Muscle layer of colon (tissue), 2 donors: Measurements from ENCODE around the gene SLC50A1.
"Not testable (repeated sequence)": the region's sequence is repeated elsewhere in the genome, so short reads cannot be mapped to it uniquely, and the experiment has no call there.

Source experiments
- H3K27ac ChIP-seq: one replicate; pipeline ENCODE4 v1.7.0; 2013; ENCODE audit warnings: low read depth, mild to moderate bottlenecking, low read length, moderate library complexity
- H3K27me3 ChIP-seq, 2 donors: one replicate each; pipeline ENCODE4 v1.7.0; 2013; ENCODE audit warnings: low read length in 2 of 2, mild to moderate bottlenecking in 2 of 2; ENCODE audit not compliant: insufficient read depth in 2 of 2, control insufficient read depth in 1 of 2
- H3K36me3 ChIP-seq: one replicate; pipeline ENCODE4 v1.7.0; 2013; ENCODE audit warnings: mild to moderate bottlenecking, low read length; ENCODE audit not compliant: insufficient read depth
- H3K4me1 ChIP-seq: one replicate; pipeline ENCODE4 v1.7.0; 2013; ENCODE audit warnings: mild to moderate bottlenecking, low read length; ENCODE audit not compliant: insufficient read depth
- H3K4me3 ChIP-seq, 2 donors: one replicate each; pipeline ENCODE4 v1.7.0; 2013; ENCODE audit warnings: low read length in 2 of 2, low read depth in 1 of 2, mild to moderate bottlenecking in 1 of 2, moderate library complexity in 1 of 2
- H3K9ac ChIP-seq: one replicate; pipeline ENCODE4 v1.7.0; 2013; ENCODE audit warnings: low read length
- H3K9me3 ChIP-seq: one replicate; pipeline ENCODE4 v1.7.0; 2013; ENCODE audit warnings: mild to moderate bottlenecking, low read length
- donor health status: abdominal sarcoma.
- donor health status: Adenocarcinoma of cecum.

Gene SLC50A1

GRCh38 chr1:155104605-155105534 lies 30.8 kb upstream of the SLC50A1 start:
- Histone ChIP-seq H3K9ac (no peak overlapping the region), H3K4me3 (no peak overlapping the region), H3K9me3 (no peaks in the 10 kb centered on the region), H3K27me3 (no peaks in the 10 kb centered on the region), H3K36me3 (no peaks in the 10 kb centered on the region), H3K4me1 (no peaks in the 10 kb centered on the region), H3K27ac (no peak overlapping the region)

GRCh38 chr1:155105604-155106011 lies 30.0 kb upstream of the SLC50A1 start:
- H3K27ac ChIP-seq = no peak overlapping the region

GRCh38 chr1:155106862-155107261 lies 28.8 kb upstream of the SLC50A1 start:
- H3K9ac ChIP-seq = no peak overlapping the region
- H3K27ac ChIP-seq = no peak overlapping the region
- H3K9me3 ChIP-seq = no peaks in the 10 kb centered on the region
- H3K27me3 ChIP-seq = no peaks in the 10 kb centered on the region
- no peaks in the 10 kb centered on the region for H3K4me1 ChIP-seq
- no peaks in the 10 kb centered on the region for H3K36me3 ChIP-seq
- no peak overlapping the region for H3K4me3 ChIP-seq

More at GRCh38 chr1:155105604-155106011, 30.0 kb upstream of the SLC50A1 start:
- Histone ChIP-seq H3K9ac (no peak overlapping the region), H3K27me3 (no peaks in the 10 kb centered on the region), H3K4me3 (no peak overlapping the region), H3K9me3 (no peaks in the 10 kb centered on the region), H3K36me3 (no peaks in the 10 kb centered on the region), H3K4me1 (no peaks in the 10 kb centered on the region)

- Histone ChIP-seq H3K27me3 (no peaks in the 10 kb centered on the region), H3K9me3 (no peaks in the 10 kb centered on the region), H3K27ac (no peak overlapping the region), H3K4me1 (no peaks in the 10 kb centered on the region), H3K4me3 (no peak overlapping the region), H3K9ac (no peak overlapping the region), H3K36me3 (no peaks in the 10 kb centered on the region)
Observed at GRCh38 chr1:155107309-155108264, 28.1 kb upstream of the SLC50A1 start.

GRCh38 chr1:155108296-155108695 lies 27.4 kb upstream of the SLC50A1 start:
- no peaks in the 10 kb centered on the region for H3K9me3 ChIP-seq
- no peak overlapping the region for H3K9ac ChIP-seq
- H3K27ac ChIP-seq = no peak overlapping the region
- H3K36me3 ChIP-seq = no peaks in the 10 kb centered on the region
- H3K27me3 ChIP-seq = no peaks in the 10 kb centered on the region
- H3K4me3 ChIP-seq = no peak overlapping the region
- H3K4me1 ChIP-seq = no peaks in the 10 kb centered on the region

GRCh38 chr1:155110381-155110780 lies 25.3 kb upstream of the SLC50A1 start:
- H3K9ac ChIP-seq = no peak overlapping the region
- H3K9me3 ChIP-seq = no peaks in the 10 kb centered on the region
- H3K27ac ChIP-seq = no peak overlapping the region
- H3K27me3 ChIP-seq = no peaks in the 10 kb centered on the region
- H3K4me1 ChIP-seq = no peaks in the 10 kb centered on the region
- no peak overlapping the region for H3K4me3 ChIP-seq
- H3K36me3 ChIP-seq = no peaks in the 10 kb centered on the region

GRCh38 chr1:155110826-155111225 lies 24.8 kb upstream of the SLC50A1 start:
- Histone ChIP-seq H3K9ac (no peak overlapping the region), H3K4me1 (no peaks in the 10 kb centered on the region), H3K27ac (no peak overlapping the region), H3K27me3 (no peaks in the 10 kb centered on the region), H3K4me3 (no peak overlapping the region), H3K36me3 (no peaks in the 10 kb centered on the region), H3K9me3 (no peaks in the 10 kb centered on the region)

GRCh38 chr1:155113450-155113980 lies 22.1 kb upstream of the SLC50A1 start:
- no peak overlapping the region for H3K27ac ChIP-seq
- H3K4me3 ChIP-seq = no peak overlapping the region
- no peaks in the 10 kb centered on the region for H3K4me1 ChIP-seq
- H3K36me3 ChIP-seq = no peaks in the 10 kb centered on the region
- no peaks in the 10 kb centered on the region for H3K27me3 ChIP-seq
- no peaks in the 10 kb centered on the region for H3K9me3 ChIP-seq
- H3K9ac ChIP-seq = no peak overlapping the region

GRCh38 chr1:155116113-155116764 lies 19.4 kb upstream of the SLC50A1 start:
- no peaks in the 10 kb centered on the region for H3K36me3 ChIP-seq
- no peaks in the 10 kb centered on the region for H3K9me3 ChIP-seq
- H3K27ac ChIP-seq = no peak overlapping the region
- no peak overlapping the region for H3K9ac ChIP-seq
- H3K4me3 ChIP-seq = no peak overlapping the region
- no peaks in the 10 kb centered on the region for H3K27me3 ChIP-seq
- H3K4me1 ChIP-seq = no peaks in the 10 kb centered on the region

- H3K4me1 ChIP-seq = no peaks in the 10 kb centered on the region
- no peaks in the 10 kb centered on the region for H3K9me3 ChIP-seq
- no peak overlapping the region for H3K4me3 ChIP-seq
- H3K27me3 ChIP-seq = no peaks in the 10 kb centered on the region
- no peaks in the 10 kb centered on the region for H3K36me3 ChIP-seq
- no peak overlapping the region for H3K27ac ChIP-seq
- H3K9ac ChIP-seq = no peak overlapping the region
Observed at GRCh38 chr1:155117610-155118009, 18.0 kb upstream of the SLC50A1 start.

- H3K9ac ChIP-seq, H3K9me3 ChIP-seq, H3K27ac ChIP-seq, H3K4me3 ChIP-seq, H3K36me3 ChIP-seq, H3K4me1 ChIP-seq, H3K27me3 ChIP-seq: not testable (repeated sequence)
Observed at GRCh38 chr1:155118090-155118489, 17.6 kb upstream of the SLC50A1 start.
